Breast epithelium (tissue), 3 donors: ENCODE measurements around the gene AKT1S1.

Experiments used
- CTCF ChIP-seq, 3 donors: fragments of 450-650 bp; IDR thresholded peaks; one replicate each; pipeline ENCODE4 v1.5.1; 2016 to 2017; ENCODE audit warnings: antibody characterized with exemption in 3 of 3, mild to moderate bottlenecking in 3 of 3, moderate library complexity in 3 of 3
- POLR2A ChIP-seq: fragments of 450-650 bp; IDR thresholded peaks from one replicate; pipeline ENCODE4 v1.6.1; 2016; ENCODE audit warnings: antibody characterized with exemption, mild to moderate bottlenecking, moderate library complexity
- POLR2AphosphoS5 ChIP-seq, 3 donors: sonication (generic); formaldehyde crosslinking; IDR thresholded peaks; one replicate each; pipeline ENCODE4 v1.6.1; 2017; ENCODE audit warnings: antibody characterized with exemption in 3 of 3

GRCh38 chr19:49877020-49877878, at the start of gene AKT1S1, which contains the start of gene TBC1D17:
- TF ChIP-seq CTCF (IDR thresholded peaks at IDR 0.05) (peak in 2 of 3 donors; percentile 10 to 17), POLR2A (peak; percentile 96), POLR2AphosphoS5 (IDR thresholded peaks at IDR 0.05) (peak; percentile 94 to 99 (median 98))
